ENCODE data around the gene NUDT22. TPM values are rescaled to one million over a fixed set of nuclear protein-coding genes. Genes with fewer than 3 reads are reported as not detected.
"Not testable (repeated sequence)": the region's sequence is repeated elsewhere in the genome, so short reads cannot be mapped to it uniquely, and the experiment has no call there.

The NUDT22 gene
- total RNA-seq, 2 experiments from 2014 or later, result 58.4 to 69.6 TPM

DNA sequence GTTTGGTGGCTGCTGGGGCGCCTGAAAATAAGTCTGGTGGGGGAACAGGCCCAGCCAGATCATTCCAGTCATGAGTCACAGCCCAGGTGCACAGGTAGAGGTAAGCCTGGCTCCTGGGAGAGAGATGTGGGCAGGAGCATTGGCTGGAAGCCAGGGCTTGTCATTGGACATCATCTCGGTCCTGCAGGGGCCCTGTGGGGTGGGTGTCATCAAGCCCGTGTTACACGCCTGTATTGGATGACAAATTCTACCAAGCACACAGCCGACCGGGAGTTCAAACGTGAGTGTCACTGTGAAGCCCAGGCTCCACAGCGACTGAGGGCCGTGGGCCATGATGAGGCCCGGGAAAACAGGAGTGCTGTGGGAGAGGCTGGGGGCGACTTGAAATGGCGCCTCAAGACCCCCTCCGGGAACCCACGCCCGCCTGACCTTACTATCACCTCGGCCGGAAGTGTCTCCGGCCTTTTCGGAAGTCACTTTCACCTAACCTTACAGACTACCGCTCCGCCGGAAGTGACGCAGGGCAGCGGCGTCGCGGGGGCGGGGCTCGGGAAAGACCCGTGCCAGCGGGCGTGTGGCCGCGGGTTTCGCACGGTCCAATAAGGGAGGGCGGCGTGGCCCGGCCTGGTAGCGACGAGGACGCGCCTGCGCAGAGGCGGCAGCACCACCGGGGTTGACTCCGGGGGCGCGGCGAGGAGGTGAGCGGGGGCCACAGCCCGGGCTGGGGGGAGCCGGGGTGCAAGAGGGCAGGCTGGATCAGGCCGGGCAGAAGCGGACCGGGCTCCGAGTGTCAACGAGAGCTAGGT, 14.6 kb downstream of the NUDT22 start, which contains the start of gene FKBP2:
Gene FKBP2 (plus strand): TSS at position 661 of the 806 bp plus-strand sequence. CDS start 1,293 bp downstream, outside the sequence.
- H3K27me3 Mint-ChIP-seq, result no peaks in the 10 kb centered on the region
- H3K36me3 Mint-ChIP-seq, result peaks cover 27% of the 10 kb centered on the region

DNA sequence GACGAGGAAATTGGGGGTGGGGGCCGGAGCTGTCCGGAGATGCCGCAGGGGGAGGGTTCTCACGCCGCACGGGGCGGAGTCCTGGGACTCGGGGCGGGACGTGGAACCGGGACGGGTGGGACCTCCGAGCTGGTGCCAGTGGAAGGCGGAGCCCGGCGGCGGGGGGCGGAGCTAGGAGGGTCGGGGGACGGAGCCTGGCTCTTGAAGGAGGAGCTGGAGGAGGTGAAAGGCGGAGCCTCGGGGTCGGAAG, 15.1 kb downstream of the NUDT22 start:
- Mint-ChIP-seq H3K36me3 (peaks cover 32% of the 10 kb centered on the region), H3K9me3 (no peaks in the 10 kb centered on the region), H3K27me3 (no peaks in the 10 kb centered on the region), H3K27ac (peak overlapping the region; percentile 97), H3K4me1 (peaks cover 30% of the 10 kb centered on the region), H3K4me3 (peak overlapping the region; percentile 95)
- DNase-seq, result no peak

More for the DNA sequence above, 14.6 kb downstream of the NUDT22 start, which contains the start of gene FKBP2:
- H3K4me3 Mint-ChIP-seq, result peak within 1 kb of the TSS; percentile 95
- H3K4me1 Mint-ChIP-seq, result peaks cover 30% of the 10 kb centered on the region
- peak; percentile 100 for DNase-seq
- H3K9me3 Mint-ChIP-seq, result no peaks in the 10 kb centered on the region
- peak within 1 kb of the TSS; percentile 97 for H3K27ac Mint-ChIP-seq

DNA sequence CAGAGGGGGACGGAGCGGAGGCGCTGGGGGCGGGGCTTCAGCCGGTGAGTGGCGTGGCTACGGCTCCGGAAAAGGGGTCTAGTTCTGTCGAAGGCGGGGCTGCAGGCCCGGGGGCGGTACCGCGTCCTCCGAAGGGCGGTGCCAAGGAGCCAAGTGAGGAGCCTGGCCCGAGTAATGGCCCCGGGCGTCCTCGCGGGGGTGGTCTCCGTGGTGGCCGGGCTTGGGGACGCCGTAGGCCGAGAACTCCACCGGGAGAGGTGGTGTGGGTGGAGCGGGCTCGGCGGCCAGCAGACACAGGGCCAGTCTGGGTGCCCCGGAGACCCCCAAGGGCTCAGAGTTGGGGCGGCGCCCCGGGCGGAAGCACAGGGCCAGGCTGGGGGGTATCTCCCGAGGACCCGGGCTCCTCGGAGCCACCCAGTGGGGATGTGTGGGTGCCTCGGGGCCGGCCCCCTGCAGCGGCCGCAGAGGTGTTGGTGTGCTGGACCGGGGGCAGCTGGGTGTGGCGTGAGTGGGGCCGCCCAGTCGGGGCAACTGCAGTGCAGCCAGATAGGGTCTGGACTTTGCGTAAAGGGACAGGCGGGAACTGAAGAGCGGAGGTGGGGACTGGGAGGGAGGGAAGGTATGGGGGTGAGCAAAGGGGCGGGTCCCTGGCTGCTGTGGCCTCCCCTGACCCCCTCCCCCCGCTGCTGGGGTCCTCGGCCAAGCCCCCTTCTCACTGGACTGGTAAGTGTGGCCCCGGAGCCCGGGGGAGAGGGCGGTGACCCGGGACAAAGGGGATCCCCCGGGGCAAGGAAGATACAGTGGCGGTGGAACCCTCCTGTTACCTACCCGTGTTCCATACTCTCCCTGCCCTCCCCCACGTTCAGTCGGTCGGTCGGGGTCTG, 15.7 kb downstream of the NUDT22 start:
- DNase-seq, result peak; percentile 100
- no peaks in the 10 kb centered on the region for H3K27me3 Mint-ChIP-seq
- peak overlapping the region; percentile 95 for H3K4me3 Mint-ChIP-seq
- H3K4me1 Mint-ChIP-seq, result peaks cover 30% of the 10 kb centered on the region
- H3K9me3 Mint-ChIP-seq, result no peaks in the 10 kb centered on the region
- peaks cover 32% of the 10 kb centered on the region for H3K36me3 Mint-ChIP-seq
- H3K27ac Mint-ChIP-seq, result peak overlapping the region; percentile 97

DNA sequence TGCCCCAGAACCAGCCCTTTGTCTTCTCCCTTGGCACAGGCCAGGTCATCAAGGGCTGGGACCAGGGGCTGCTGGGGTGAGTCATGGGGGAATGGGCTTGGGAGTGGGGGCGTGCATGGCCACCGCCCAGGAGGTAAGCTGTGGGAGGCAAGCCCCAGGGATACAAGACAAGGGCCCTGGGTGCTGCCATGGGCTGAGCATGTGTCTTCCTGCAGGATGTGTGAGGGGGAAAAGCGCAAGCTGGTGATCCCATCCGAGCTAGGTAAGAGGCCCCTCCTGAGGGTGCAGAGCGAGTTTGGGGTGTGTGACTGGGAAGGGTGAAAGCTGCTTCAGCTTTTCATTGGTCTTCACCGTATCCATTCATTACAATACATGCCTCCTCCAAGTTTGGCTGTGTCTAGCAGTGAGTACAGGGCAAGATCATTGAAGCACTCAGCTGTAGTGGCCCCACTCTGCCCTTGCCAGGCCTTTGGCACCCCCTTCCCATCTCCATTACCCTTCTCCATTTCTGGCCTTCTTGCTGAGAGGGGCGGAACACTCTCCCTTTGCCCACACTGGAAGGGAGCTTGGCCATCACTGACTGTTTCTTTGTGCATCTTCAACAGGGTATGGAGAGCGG, 17.3 kb downstream of the NUDT22 start:
- no peak for DNase-seq
- H3K27ac Mint-ChIP-seq, result peak overlapping the region; percentile 66
- peak overlapping the region; percentile 95 for H3K4me3 Mint-ChIP-seq
- H3K9me3 Mint-ChIP-seq, result no peaks in the 10 kb centered on the region
- H3K4me1 Mint-ChIP-seq, result peaks cover 37% of the 10 kb centered on the region
- no peaks in the 10 kb centered on the region for H3K27me3 Mint-ChIP-seq
- peaks cover 32% of the 10 kb centered on the region for H3K36me3 Mint-ChIP-seq

DNA sequence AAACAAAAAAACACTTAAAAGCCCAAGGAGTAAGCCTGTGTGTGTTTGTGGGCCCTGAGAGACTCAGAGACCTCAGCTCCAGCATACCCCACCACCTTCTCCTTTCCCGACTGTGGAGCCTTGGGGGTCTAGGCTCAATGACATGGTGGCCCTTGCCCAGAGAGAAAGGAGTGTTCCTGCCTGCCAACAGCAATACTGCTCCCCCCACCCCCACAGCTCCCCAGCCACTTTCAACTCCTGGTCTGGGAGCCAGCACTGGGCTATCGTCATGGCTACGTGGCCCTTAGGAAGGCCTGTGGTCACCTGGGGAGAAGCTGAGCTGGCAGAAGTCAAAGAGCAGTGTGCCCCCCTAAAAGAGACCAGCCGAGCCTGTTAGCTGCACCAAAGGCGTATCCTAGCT, 18.0 kb downstream of the NUDT22 start:
- Mint-ChIP-seq H3K4me3 (peak overlapping the region; percentile 48), H3K27me3 (no peaks in the 10 kb centered on the region), H3K27ac (no peak overlapping the region), H3K36me3 (peaks cover 32% of the 10 kb centered on the region), H3K4me1 (peaks cover 33% of the 10 kb centered on the region), H3K9me3 (no peaks in the 10 kb centered on the region)
- DNase-seq, result no peak

DNA sequence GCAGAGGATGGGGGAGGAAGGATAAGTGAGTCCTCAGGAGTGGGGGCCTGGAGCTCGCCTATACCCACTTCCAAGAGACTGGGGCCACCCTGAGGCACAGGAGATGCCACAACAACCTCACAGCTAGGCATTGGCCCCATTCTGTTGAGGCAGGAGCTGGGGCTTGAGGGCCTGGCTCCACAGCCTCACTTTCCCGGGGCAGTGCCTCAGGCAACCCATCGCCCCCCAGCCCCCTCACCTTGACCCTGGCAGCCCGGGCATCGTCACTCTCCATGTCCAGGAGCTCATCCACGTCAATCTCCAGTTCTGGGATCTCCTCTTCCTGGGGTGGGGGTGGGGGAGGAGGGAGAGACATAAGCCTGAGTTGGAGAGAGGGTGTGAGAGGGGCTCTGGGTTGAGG, 18.9 kb downstream of the NUDT22 start:
- peak overlapping the region; percentile 90 for H3K27ac Mint-ChIP-seq
- H3K36me3 Mint-ChIP-seq, result peaks cover 29% of the 10 kb centered on the region
- no peaks in the 10 kb centered on the region for H3K9me3 Mint-ChIP-seq
- H3K4me1 Mint-ChIP-seq, result peaks cover 27% of the 10 kb centered on the region
- peak overlapping the region; percentile 91 for H3K4me3 Mint-ChIP-seq
- DNase-seq, result no peak
- no peaks in the 10 kb centered on the region for H3K27me3 Mint-ChIP-seq

DNA sequence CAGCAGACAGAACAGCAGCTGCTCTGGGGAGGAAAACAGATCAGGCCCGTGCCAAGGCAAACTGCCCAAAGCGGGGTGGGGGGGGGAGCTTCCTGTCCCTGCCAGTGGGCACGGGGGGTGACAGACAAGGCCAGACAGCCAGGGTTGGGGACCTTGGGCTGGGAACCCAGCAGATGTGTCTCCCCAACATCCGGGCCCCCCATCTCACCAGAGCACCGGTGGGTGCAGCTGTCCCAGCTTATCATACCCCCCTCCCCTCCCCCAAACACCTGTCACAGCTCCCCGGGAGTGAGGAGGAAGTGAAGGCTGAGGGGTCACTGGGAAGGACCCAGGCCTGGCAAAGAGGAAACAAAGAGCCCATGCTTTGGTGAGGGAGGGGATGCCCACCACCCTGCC, 19.3 kb downstream of the NUDT22 start:
- Mint-ChIP-seq H3K9me3 (no peaks in the 10 kb centered on the region), H3K36me3 (peaks cover 26% of the 10 kb centered on the region), H3K27me3 (no peaks in the 10 kb centered on the region), H3K4me1 (peaks cover 23% of the 10 kb centered on the region), H3K4me3 (peak overlapping the region; percentile 91), H3K27ac (peak overlapping the region; percentile 90)
- no peak for DNase-seq

DNA sequence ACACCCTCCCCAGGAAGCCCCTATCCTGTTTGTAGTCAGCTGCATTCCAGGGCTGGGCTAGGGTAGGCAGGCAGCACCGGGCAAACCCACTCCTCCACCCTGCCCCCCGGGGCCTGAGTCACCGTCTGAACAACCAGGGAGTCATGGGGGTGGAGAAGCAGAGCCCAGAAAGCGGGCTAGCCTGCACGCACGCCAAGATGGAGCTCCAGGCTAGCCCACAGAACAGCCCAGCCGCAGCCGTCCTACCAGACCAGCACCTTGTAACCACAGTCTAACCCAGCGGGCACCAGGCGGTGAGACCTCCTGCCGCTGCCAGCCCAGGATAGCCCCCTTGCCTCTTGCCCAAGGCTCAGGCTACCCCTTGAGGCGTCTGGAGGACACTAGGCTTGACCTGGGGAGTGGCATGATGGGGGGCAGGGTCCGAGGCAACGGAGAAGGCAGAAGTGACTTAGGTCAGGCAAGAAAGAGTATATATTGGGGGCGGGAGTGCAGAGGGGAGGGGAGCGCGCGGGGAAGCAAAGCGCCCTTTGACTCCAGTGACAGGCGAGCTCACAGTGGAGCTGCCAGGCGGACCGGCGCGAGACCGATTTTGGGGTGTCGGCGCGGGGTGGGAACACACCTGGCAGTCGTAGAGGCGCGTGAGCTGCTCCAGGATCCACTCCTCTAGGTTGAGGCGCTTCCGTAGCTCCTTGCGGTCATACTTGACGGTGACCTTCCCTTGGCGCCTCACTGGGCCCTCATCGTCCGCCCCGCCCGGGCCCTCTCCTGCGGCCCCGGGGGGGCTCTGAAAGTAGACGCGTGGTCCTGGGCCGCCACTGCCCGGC, 19.9 kb downstream of the NUDT22 start:
- H3K4me1 Mint-ChIP-seq, result peaks cover 24% of the 10 kb centered on the region
- H3K36me3 Mint-ChIP-seq, result peaks cover 23% of the 10 kb centered on the region

DNA sequence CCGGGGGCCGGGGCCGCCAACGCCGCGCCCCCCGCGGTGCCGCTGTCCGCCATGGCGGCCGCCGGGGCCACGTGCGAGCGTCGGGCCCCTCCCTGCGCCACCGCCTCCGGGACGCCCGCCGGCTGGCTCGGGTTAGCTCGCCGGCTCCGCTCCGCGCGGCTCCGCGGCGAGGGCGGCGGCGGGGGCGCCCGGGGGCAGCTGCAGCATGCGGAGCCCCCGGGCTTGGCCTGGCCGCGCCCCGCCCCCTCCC, 20.5 kb downstream of the NUDT22 start:
- Mint-ChIP-seq H3K4me1 (peaks cover 24% of the 10 kb centered on the region), H3K36me3 (peaks cover 21% of the 10 kb centered on the region), H3K4me3 (peak overlapping the region; percentile 84)
- H3K9me3 Mint-ChIP-seq, H3K27ac Mint-ChIP-seq, H3K27me3 Mint-ChIP-seq, DNase-seq: not testable (repeated sequence)

More for the DNA sequence above, 19.9 kb downstream of the NUDT22 start:
- no peaks in the 10 kb centered on the region for H3K27me3 Mint-ChIP-seq
- peak overlapping the region; percentile 91 for H3K4me3 Mint-ChIP-seq
- DNase-seq, result peak; percentile 79
- H3K9me3 Mint-ChIP-seq, result no peaks in the 10 kb centered on the region
- H3K27ac Mint-ChIP-seq, result peak overlapping the region; percentile 90

DNA sequence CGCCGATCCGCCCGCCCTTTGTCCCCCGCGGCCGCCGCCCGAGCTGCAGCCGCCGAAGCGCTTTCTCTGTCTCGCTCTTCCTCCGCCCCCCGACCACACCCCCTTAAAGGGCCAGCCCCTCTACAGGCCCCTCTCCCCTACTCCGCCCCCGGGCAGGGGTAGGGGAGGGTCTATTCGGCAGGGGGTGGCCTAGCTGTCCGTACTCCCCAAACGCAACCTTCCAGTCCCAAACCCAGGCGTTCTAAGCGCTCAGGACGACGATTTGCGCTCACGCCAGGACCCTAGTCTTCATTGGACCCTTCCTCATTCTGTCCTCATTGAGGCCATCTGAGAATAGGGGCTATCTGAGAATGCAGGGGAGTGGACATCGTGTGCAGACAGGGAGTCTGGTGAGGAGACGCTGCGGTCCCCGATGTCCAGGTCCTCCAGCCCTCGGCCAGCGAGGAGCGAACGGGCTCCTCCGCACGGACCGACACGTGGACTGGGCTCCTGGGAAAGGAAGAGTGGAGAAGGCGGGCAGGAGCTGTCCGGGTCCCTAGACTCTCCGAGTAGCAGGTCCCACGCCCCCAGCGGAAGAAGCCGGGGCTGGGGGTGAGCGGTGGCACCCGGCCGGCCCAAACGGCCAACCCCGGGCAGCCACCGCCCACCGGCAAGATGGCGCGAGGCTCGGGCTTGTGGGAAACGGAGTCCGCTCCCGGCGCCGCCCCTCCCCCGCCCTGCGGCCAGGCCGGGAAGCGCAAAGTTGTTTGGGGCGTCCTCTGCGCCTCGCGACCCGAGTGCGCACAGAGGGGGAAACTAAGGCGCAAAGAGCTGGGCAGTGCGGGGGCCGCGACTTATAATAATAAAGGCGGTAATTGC, 21.0 kb downstream of the NUDT22 start, which contains the start of gene PPP1R14B:
Gene PPP1R14B (minus strand): TSS at position 73 of the 858 bp plus-strand sequence. CDS start 270 bp downstream, outside the sequence.
- Mint-ChIP-seq H3K36me3 (peaks cover 21% of the 10 kb centered on the region), H3K27ac (peak within 1 kb of the TSS; percentile 90), H3K4me3 (peak within 1 kb of the TSS; percentile 91), H3K27me3 (no peaks in the 10 kb centered on the region), H3K4me1 (peaks cover 29% of the 10 kb centered on the region), H3K9me3 (no peaks in the 10 kb centered on the region)
- DNase-seq, result peak; percentile 85

DNA sequence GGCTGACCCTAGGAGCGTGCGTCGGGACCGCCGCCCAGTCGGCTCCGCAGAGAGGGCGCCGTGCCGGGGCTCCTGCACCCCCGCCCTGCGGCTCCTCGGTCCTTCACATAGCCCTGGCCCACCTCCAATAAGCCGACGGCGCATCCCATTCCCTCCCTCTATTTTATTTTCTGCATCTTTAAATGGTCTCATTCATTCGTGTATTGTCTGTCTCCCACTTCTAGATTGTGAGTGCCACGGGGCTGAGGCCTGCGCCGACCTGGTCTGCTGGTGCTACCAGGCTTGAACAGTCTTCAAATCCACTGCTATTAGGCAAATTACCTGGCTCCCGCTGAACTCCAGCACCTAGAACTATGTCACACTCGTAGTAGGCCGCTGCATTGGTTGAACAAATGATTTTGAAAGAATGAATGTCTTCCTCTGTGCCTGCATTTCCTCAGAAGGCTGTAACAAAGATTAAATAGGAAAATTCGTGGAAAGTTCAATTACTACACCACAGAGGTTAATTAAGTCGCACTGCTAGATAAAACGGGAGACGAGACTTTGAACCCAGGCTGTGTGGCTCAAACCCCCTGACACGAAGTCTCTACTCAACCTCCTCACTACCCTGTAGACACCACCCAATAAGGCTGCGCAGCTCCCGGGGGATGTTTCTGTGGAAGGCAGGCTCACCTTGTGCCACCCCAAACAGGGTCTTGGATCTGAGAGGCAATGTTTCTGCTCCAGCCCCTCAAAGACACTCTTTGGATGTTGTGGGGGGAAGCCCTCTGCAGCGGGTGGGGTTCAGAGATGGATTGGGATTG, 21.9 kb downstream of the NUDT22 start:
- Mint-ChIP-seq H3K27ac (no peak overlapping the region), H3K4me1 (peaks cover 30% of the 10 kb centered on the region), H3K27me3 (no peaks in the 10 kb centered on the region), H3K4me3 (peak overlapping the region; percentile 48), H3K36me3 (peaks cover 15% of the 10 kb centered on the region), H3K9me3 (no peaks in the 10 kb centered on the region)
- no peak for DNase-seq

DNA sequence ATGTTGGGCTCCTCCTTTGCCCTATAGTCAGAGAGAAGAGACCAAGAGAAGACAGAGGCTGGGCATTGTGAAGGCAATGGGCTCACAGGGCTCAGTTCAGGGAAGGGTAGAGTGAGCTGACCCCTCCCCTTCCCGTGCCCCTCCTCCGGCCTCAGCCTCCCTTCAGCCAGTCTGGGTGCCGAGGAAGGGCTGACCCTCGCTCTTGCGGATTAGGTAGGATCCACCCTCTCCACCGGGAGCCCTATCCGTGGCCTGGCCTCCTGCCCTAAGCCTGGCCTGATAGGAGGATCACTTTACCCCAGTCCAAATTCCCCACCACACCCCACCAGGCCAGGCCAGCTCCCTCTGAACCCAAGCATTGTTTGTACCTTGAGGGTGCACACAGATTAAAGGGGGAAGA, 22.5 kb downstream of the NUDT22 start:
- Mint-ChIP-seq H3K27me3 (no peaks in the 10 kb centered on the region), H3K4me3 (no peak overlapping the region), H3K27ac (no peak overlapping the region), H3K4me1 (peaks cover 24% of the 10 kb centered on the region), H3K36me3 (peaks cover 10% of the 10 kb centered on the region), H3K9me3 (no peaks in the 10 kb centered on the region)
- DNase-seq, result no peak

DNA sequence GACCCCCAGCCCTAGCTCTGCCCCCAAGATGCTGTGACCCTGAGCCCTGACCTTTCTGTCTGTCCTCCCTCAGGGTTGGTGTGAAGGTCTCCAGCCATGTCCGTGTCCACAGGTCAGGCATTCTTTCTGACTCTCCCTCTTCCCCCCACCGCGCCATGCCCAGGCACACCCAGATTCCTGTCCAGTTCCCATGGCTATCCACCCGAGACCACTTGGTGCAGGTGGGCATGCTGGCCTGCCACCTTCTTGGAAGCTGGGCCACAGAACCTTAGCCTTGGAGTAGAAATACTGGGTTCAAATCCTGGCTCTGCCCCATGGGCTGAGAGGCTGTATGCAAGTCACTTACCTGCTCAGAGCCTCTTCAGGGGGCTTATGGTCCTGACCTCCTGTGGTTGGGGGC, 23.0 kb downstream of the NUDT22 start:
- H3K4me1 Mint-ChIP-seq, result peaks cover 19% of the 10 kb centered on the region
- H3K4me3 Mint-ChIP-seq, result no peak overlapping the region
- DNase-seq, result no peak
- H3K9me3 Mint-ChIP-seq, result no peaks in the 10 kb centered on the region
- no peak overlapping the region for H3K27ac Mint-ChIP-seq
- H3K36me3 Mint-ChIP-seq, result peaks cover 7% of the 10 kb centered on the region
- no peaks in the 10 kb centered on the region for H3K27me3 Mint-ChIP-seq

All from activated naive CD8-positive, alpha-beta T cell treated with anti-CD3 and anti-CD28 coated beads for 36 hours (primary cell).